Measurements from ENCODE around the gene RHOV. TPM values are rescaled to one million over a fixed set of nuclear protein-coding genes. Genes with fewer than 3 reads are reported as not detected.

Gene RHOV
- total RNA-seq, 1 experiment from 2014 or later, result 4.2 TPM

GRCh38 chr15:40886586-40886985 is 12.6 kb upstream of the RHOV start:
- H3K27ac Mint-ChIP-seq (ENCODE audit: unreplicated experiment), result no peak overlapping the region
- H3K9me3 Mint-ChIP-seq (ENCODE audit: low read depth, unreplicated experiment), result no peaks in the 10 kb centered on the region
- H3K36me3 Mint-ChIP-seq (ENCODE audit: insufficient read depth, unreplicated experiment), result no peaks in the 10 kb centered on the region
- CTCF ChIA-PET, result no interaction called here
- no peak overlapping the region for H3K4me3 Mint-ChIP-seq (ENCODE audit: low read depth, unreplicated experiment)
- intact Hi-C loops (cut with micrococcal nuclease; ENCODE audit: unreplicated experiment), result no loop called here
- no TSS peak for BruUV-seq (replicated peaks)
- H3K27me3 Mint-ChIP-seq (ENCODE audit: unreplicated experiment), result no peaks in the 10 kb centered on the region
- TF ChIP-seq CTCF (IDR thresholded peaks at IDR 0.05; ENCODE audit: unreplicated experiment), result no peak
- DNase-seq, result no peak
- peaks cover 4% of the 10 kb centered on the region for H3K4me1 Mint-ChIP-seq (ENCODE audit: low read depth, unreplicated experiment)

- DNase-seq, result no peak
These were observed 7.3 kb upstream of the RHOV start for GRCh38 chr15:40881351-40881750.

DNA sequence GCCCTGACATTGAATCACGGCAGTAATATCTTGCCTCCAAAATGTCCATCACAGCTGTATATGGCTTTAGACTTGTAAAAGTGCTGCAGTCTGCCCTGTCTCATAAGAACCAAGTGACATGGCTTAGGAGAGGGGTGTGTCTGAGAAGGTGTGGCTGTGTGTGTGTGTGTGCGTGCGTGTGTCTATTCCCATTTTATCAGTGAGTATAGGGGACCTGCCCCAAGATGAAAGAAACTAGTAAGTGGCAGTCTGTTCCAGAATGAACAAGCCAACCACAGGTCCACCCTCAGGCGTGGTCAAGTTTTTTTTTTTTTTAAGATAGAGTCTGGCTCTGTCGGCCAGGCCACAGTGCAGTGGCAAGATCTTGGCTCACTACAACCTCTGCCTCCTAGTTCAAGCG is 5.6 kb upstream of the RHOV start:
- BruUV-seq (replicated peaks), result no TSS peak
- H3K36me3 Mint-ChIP-seq (ENCODE audit: insufficient read depth, unreplicated experiment), result no peaks in the 10 kb centered on the region
- H3K4me3 Mint-ChIP-seq (ENCODE audit: low read depth, unreplicated experiment), result no peak overlapping the region
- intact Hi-C loops (cut with micrococcal nuclease; ENCODE audit: unreplicated experiment), result no loop called here
- DNase-seq, result no peak
- CTCF ChIA-PET, result interaction anchor here (0.8 to 1.7 kb wide), 3 partner anchors 11 to 17 kb away, joined by 4 to 6 read pairs (median 4); no protein-coding TSS in a partner anchor
- H3K27ac Mint-ChIP-seq (ENCODE audit: unreplicated experiment), result no peak overlapping the region
- H3K27me3 Mint-ChIP-seq (ENCODE audit: unreplicated experiment), result no peaks in the 10 kb centered on the region
- TF ChIP-seq CTCF (IDR thresholded peaks at IDR 0.05; ENCODE audit: unreplicated experiment), result no peak
- H3K9me3 Mint-ChIP-seq (ENCODE audit: low read depth, unreplicated experiment), result no peaks in the 10 kb centered on the region
- no peaks in the 10 kb centered on the region for H3K4me1 Mint-ChIP-seq (ENCODE audit: low read depth, unreplicated experiment)

More at GRCh38 chr15:40881351-40881750, 7.3 kb upstream of the RHOV start:
- no peak for TF ChIP-seq CTCF (IDR thresholded peaks at IDR 0.05; ENCODE audit: unreplicated experiment)
- H3K27ac Mint-ChIP-seq (ENCODE audit: unreplicated experiment), result no peak overlapping the region
- CTCF ChIA-PET, result interaction anchor here (1.2 kb wide), 1 partner anchor 10 kb away, joined by 3 read pairs; no protein-coding TSS in a partner anchor
- no peaks in the 10 kb centered on the region for H3K27me3 Mint-ChIP-seq (ENCODE audit: unreplicated experiment)
- H3K4me3 Mint-ChIP-seq (ENCODE audit: low read depth, unreplicated experiment), result no peak overlapping the region
- no TSS peak for BruUV-seq (replicated peaks)
- intact Hi-C loops (cut with micrococcal nuclease; ENCODE audit: unreplicated experiment), result no loop called here
- H3K36me3 Mint-ChIP-seq (ENCODE audit: insufficient read depth, unreplicated experiment), result no peaks in the 10 kb centered on the region
- no peaks in the 10 kb centered on the region for H3K9me3 Mint-ChIP-seq (ENCODE audit: low read depth, unreplicated experiment)
- H3K4me1 Mint-ChIP-seq (ENCODE audit: low read depth, unreplicated experiment), result no peaks in the 10 kb centered on the region

- DNase-seq, result peak; percentile 45
- Mint-ChIP-seq H3K27me3 (ENCODE audit: unreplicated experiment) (no peaks in the 10 kb centered on the region), H3K4me1 (ENCODE audit: low read depth, unreplicated experiment) (peaks cover 8% of the 10 kb centered on the region), H3K27ac (ENCODE audit: unreplicated experiment) (peak overlapping the region; percentile 36), H3K9me3 (ENCODE audit: low read depth, unreplicated experiment) (no peaks in the 10 kb centered on the region), H3K4me3 (ENCODE audit: low read depth, unreplicated experiment) (no peak overlapping the region), H3K36me3 (ENCODE audit: insufficient read depth, unreplicated experiment) (peaks cover 5% of the 10 kb centered on the region)
- intact Hi-C loops (cut with micrococcal nuclease; ENCODE audit: unreplicated experiment), result no loop called here
- no peak for TF ChIP-seq CTCF (IDR thresholded peaks at IDR 0.05; ENCODE audit: unreplicated experiment)
- BruUV-seq (replicated peaks), result no TSS peak
- CTCF ChIA-PET, result interaction anchor here (0.7 to 1.7 kb wide), 6 partner anchors 10 to 28 kb away, joined by 3 to 8 read pairs (median 4); partner anchors contain the start of gene VPS18
These were observed 4.8 kb upstream of the RHOV start for GRCh38 chr15:40878785-40879184.
